CD4-positive, alpha-beta T cell treated with Interleukin-4 for 4 hours (primary cell): ENCODE results near the gene PPIP5K1.
"Not testable (repeated sequence)": the region's sequence is repeated elsewhere in the genome, so short reads cannot be mapped to it uniquely, and the experiment has no call there.

ENCODE experiments used
- DNase-seq: peaks from one replicate; pipeline ENCODE4 v3.0.0-alpha.2; 2020

PPIP5K1 gene

DNA sequence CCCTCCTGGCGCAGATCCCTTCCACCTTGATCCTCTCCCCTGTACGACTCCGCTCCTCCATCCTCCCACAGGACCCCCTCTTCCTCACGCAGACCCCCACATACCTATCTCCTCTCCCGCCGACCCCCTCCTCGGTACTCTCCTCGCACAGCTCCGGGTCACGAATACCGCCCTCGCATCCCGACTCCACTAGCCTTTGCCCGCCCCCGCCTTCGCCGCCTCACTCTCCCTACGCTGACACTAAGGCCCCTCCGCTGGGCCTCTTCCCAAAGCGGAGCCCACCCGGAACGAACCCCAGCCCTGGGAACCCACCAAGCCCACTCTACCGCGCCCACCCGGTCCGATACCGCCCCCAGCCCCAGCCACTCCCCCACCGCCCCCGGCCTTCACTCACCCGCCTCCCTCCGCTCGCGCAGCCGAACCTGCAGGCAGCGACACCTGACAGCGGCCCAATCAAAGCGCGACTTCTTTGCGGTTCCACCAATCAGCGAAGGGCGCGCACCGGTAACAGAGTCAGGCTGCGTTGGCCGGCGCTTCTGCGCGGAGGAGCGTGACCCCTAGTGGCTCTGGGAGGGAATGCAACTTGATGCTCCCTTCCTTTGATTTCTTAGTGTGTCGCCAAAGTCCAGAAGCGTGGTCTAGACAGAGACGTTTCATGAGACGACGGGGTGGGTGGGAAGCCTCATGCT is at the start of gene PPIP5K1:
Gene PPIP5K1 (minus strand): TSS at position 431 of the 689 bp plus-strand sequence. CDS start 5,704 bp downstream, outside the sequence.
- not testable (repeated sequence) for DNase-seq

GRCh38 chr15:43638464-43639204 is 48.6 kb upstream of the PPIP5K1 start:
- DNase-seq, result not testable (repeated sequence)

DNA sequence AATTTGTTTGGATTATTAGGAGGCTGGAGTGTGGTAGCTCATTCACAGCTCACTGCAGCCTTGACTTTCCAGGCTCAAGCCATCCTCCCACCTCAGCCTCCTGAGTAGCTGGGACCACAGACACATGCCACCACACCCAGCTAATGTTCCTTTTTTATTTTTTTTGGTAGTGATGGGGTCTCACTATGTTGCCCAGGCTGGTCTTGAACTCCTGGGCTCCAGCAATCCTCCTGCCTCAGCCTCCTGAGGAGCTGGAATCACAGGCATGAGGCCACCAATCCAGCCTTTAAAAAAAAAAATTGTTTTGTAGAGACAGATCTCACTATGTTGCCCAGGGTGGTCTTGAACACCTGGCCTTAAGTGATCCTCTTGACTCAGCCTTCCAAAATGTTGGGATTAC is 36.9 kb upstream of the PPIP5K1 start:
- not testable (repeated sequence) for DNase-seq

GRCh38 chr15:43625106-43625505 is 35.1 kb upstream of the PPIP5K1 start:
- no peak for DNase-seq

- not testable (repeated sequence) for DNase-seq
These were observed 32.2 kb upstream of the PPIP5K1 start for GRCh38 chr15:43622068-43622799.

- DNase-seq, result not testable (repeated sequence)
These were observed 28.7 kb upstream of the PPIP5K1 start, which contains the start of gene STRC for GRCh38 chr15:43618700-43619099. Gene STRC (minus strand): TSS chr15:43618800. CDS start chr15:43618722, 78 bp downstream.

DNA sequence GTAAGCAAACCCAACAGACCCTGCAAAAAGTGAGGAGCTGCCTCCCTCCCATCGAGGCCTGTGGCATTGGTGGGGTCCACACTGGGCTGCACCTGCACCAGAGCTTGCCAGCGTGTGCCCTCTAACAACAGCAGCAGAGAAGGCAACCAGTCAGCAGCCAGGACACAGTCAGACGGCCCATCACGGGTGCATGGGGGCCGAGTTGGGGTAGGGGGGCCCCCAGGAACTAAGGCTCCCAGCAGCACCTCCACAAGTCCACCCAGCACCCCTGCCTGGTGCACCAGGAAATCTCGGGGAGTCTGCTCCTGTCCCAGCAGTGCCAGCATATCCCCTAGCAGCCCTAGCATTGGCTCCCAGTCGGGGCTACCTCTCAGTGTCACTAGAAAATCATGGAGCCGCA is 27.7 kb upstream of the PPIP5K1 start:
- DNase-seq, result not testable (repeated sequence)

GRCh38 chr15:43602233-43602632 is 12.2 kb upstream of the PPIP5K1 start:
- not testable (repeated sequence) for DNase-seq

DNA sequence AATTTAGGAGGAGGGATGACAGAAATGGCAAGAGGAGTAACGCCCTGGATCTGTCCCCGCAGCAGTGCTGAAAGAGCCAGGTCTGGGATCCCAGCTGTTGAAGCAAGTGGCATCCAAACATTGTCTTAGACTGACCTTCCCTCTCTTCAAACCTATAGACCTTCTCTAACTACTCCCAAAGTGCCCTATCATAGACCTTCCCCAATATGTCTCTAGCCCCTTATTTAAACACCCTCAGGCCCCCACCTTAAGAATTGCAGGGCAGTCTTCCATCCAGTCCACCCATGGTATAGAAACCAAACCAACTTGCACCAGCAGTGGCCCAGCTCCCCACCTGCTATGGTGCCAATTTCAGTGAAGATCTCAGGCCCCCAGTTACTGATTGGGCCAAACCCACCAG is 10.2 kb upstream of the PPIP5K1 start:
- DNase-seq, result not testable (repeated sequence)

DNA sequence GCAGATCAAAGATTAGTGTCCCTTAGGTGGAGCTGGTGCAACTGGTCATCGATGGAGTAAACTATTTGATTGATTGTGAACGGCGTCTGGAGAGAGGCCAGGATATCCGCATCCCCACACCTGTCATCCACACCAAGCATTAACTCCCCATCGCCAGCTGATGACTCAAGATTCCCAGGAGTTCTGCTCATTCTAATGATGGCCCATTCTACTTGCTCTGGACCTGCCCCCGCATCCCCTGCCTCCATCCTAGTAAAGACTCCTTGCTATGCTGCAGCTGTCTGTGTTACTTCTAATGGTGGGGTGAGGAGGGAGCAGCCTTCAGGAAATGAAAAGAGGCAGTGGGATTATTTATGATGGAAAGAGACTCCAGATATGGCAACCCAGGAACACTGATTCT is 9.1 kb upstream of the PPIP5K1 start:
- DNase-seq, result not testable (repeated sequence)

- not testable (repeated sequence) for DNase-seq
These were observed 3.6 kb upstream of the PPIP5K1 start, which contains the start of gene CKMT1B for GRCh38 chr15:43593328-43594190. Gene CKMT1B (plus strand): TSS chr15:43594027. CDS start chr15:43594219, 192 bp downstream.

GRCh38 chr15:43592841-43593240 is 2.8 kb upstream of the PPIP5K1 start:
- DNase-seq, result not testable (repeated sequence)

GRCh38 chr15:43574607-43575006 is 15.4 kb downstream of the PPIP5K1 start:
- not testable (repeated sequence) for DNase-seq

GRCh38 chr15:43566615-43567014 is 23.4 kb downstream of the PPIP5K1 start:
- DNase-seq, result not testable (repeated sequence)

- DNase-seq, result not testable (repeated sequence)
These were observed 26.2 kb downstream of the PPIP5K1 start for GRCh38 chr15:43563793-43564192.

DNA sequence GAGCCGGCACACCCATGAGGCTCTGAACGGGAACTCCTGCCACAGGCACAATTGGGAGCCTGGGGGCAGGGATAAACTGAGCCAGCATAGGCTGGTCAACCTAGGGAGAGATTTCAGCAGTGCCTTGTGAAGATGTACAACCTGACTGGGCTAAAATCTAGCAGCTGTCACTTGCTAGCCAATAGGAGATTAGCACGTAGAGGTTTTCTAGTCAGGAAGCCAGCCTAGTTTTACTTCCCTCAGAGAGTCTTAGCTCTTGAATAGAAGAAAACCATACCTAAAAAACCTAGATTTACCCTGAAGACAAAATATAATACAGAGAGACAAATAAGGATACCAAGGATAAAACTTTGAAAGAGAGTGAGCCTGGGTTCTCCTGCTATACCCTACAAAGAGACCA is 27.3 kb downstream of the PPIP5K1 start:
- DNase-seq, result not testable (repeated sequence)

DNA sequence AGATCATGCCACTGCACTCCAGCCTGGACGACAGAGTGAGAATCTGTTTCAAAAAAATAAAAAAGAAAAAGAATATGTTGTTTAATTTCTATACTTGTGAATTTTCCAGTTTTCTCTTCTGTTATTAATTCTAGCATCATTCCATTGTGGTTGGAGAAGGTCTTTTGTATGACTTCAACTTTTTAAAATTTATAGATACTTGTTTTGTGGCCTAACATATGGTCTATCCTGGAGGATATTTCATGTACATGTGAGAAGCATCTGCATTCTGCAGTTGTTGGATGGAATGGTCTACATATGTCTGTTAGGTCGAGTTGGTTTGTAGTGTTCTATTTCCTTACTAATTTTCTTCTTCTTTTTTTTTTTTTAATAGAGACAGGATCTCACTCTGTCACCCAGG is 37.0 kb downstream of the PPIP5K1 start:
- no peak for DNase-seq

GRCh38 chr15:43552256-43552655 is 37.8 kb downstream of the PPIP5K1 start:
- DNase-seq, result no peak

GRCh38 chr15:43550527-43551363 is 39.3 kb downstream of the PPIP5K1 start:
- no peak for DNase-seq

- DNase-seq, result no peak
These were observed 42.5 kb downstream of the PPIP5K1 start for GRCh38 chr15:43547539-43547938.

DNA sequence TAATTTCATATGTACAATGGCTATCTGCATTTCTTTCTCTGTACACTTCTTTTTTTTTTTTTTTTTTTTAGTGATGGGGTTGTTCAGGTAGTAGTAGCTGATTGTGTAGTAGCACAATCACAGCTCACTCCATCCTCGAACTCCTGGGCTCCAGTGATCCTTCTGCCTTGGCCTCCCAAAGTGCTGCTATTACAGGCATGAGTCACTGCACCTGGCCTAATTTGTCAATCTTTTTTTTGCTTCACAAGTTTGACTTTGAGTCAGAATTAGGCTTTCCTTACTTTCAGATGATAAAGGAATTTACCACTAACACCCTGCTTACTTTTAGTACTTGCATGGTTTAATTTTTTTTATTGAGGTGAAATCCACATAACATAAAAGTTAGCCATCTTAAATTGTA is 44.6 kb downstream of the PPIP5K1 start:
- DNase-seq, result no peak
